Ureter (tissue), 1 donor: ENCODE data around the gene PDE2A. TPM values are rescaled to one million over a fixed set of nuclear protein-coding genes. Genes with fewer than 3 reads are reported as not detected.
"Not testable (repeated sequence)": the region's sequence is repeated elsewhere in the genome, so short reads cannot be mapped to it uniquely, and the experiment has no call there.

ENCODE experiments used
- DNase-seq: peaks from one replicate; pipeline ENCODE4 v3.0.0-alpha.2; 2020; ENCODE audit warnings: low spot score
- total RNA-seq: library from RNA; stranded (reverse); gene quantifications from one replicate; pipeline ENCODE4 v1.2.4, GENCODE V29; 2023
- donor health status: DM: yes; HTN: yes; CAD: no.

The PDE2A gene
- total RNA-seq, 1 donor from 2014 or later = 49.6 TPM

- no peak for DNase-seq
Observed at GRCh38 chr11:72577271-72577721, 96.9 kb downstream of the PDE2A start.

GRCh38 chr11:72576661-72577060, 97.6 kb downstream of the PDE2A start:
- no peak for DNase-seq

GRCh38 chr11:72576243-72576595, 98.0 kb downstream of the PDE2A start:
- no peak for DNase-seq

GRCh38 chr11:72575533-72576242, 98.5 kb downstream of the PDE2A start:
- DNase-seq = no peak

- no peak for DNase-seq
Observed at GRCh38 chr11:72574548-72575460, 99.4 kb downstream of the PDE2A start.

GRCh38 chr11:72573855-72574445, 100.3 kb downstream of the PDE2A start:
- DNase-seq = no peak

GRCh38 chr11:72573072-72573854, 101.0 kb downstream of the PDE2A start:
- no peak for DNase-seq

GRCh38 chr11:72572540-72572939, 101.7 kb downstream of the PDE2A start:
- not testable (repeated sequence) for DNase-seq

GRCh38 chr11:72570893-72571661, 103.1 kb downstream of the PDE2A start:
- DNase-seq = no peak

- DNase-seq = no peak
Observed at GRCh38 chr11:72569966-72570892, 104.0 kb downstream of the PDE2A start.

GRCh38 chr11:72568861-72569260, 105.4 kb downstream of the PDE2A start:
- DNase-seq = no peak

- no peak for DNase-seq
Observed at GRCh38 chr11:72562431-72562830, 111.8 kb downstream of the PDE2A start.

GRCh38 chr11:72561856-72562255, 112.4 kb downstream of the PDE2A start:
- DNase-seq = peak; percentile 39

- peak; percentile 30 for DNase-seq
Observed at GRCh38 chr11:72560864-72561263, 113.4 kb downstream of the PDE2A start.

- peak; percentile 17 for DNase-seq
Observed at GRCh38 chr11:72556433-72556832, 117.8 kb downstream of the PDE2A start.

GRCh38 chr11:72555014-72555522, 119.2 kb downstream of the PDE2A start:
- DNase-seq = not testable (repeated sequence)

GRCh38 chr11:72553706-72554105, 120.5 kb downstream of the PDE2A start:
- DNase-seq = peak; percentile 27

GRCh38 chr11:72552399-72552910, 121.8 kb downstream of the PDE2A start:
- no peak for DNase-seq

GRCh38 chr11:72551571-72551970, 122.7 kb downstream of the PDE2A start:
- peak; percentile 29 for DNase-seq
